Upper lobe of left lung (tissue), 4 donors: Measurements from ENCODE around the gene NTSR1.

Experiments
- POLR2A ChIP-seq, 4 donors: fragments of 450-650 bp; IDR thresholded peaks; one replicate each; pipeline ENCODE4 v1.5.1; 2016 to 2017; ENCODE audit warnings: antibody characterized with exemption in 4 of 4, mild to moderate bottlenecking in 2 of 4
- POLR2AphosphoS5 ChIP-seq, 2 donors: sonication (generic); formaldehyde crosslinking; IDR thresholded peaks; one replicate each; pipeline ENCODE4 v1.5.1; 2017; ENCODE audit warnings: antibody characterized with exemption in 2 of 2
- TF ChIP-seq, protein P1 (sequence below), 6 experiments: fragments of 450-650 bp in 4 of 6; fragments of 200-600 bp in 2 of 6; sonication (generic) in 2 of 6; IDR thresholded peaks; one replicate each; pipeline ENCODE4 v1.5.1; 2016 to 2019; ENCODE audit warnings: antibody characterized with exemption in 6 of 6

DNA sequence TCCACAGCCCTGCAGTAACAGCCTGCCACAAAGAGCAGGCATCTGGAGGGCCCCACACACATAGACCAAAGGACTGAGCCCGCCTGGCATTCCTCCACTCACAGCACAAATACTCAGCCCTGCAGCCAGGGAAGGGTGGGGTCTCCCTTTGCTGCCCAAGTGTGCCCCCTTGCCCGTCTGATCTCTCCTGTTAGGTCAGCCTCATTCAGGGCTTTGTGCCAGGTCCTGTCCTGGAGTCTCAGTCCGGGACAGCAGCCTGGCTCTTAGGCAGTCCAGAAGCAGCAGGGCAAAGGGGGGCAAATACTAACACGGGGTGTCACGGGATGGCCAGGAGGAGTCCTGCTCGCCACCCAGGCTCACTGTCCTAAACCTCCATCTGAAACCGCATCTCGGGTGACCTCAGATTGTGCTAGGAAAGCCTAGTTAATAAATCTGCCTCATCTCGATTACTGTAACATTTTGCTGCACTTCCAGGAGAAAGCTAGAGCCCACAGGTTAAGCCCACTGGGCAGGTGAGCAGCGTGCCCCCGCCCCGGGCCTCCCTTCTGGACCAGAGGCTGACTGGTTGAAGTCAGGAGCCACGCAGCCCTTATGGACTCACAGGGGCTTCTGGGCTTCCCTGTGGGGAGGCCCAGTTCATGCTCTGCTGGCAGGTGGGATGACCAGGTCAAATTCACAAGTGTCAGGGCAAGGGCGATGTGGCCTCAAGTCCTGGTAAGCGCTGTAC, 92.8 kb downstream of the NTSR1 start:
- TF ChIP-seq POLR2A (IDR thresholded peaks at IDR 0.05) (no peak), POLR2AphosphoS5 (IDR thresholded peaks at IDR 0.05) (no peak)
- TF ChIP-seq, protein P1, sequence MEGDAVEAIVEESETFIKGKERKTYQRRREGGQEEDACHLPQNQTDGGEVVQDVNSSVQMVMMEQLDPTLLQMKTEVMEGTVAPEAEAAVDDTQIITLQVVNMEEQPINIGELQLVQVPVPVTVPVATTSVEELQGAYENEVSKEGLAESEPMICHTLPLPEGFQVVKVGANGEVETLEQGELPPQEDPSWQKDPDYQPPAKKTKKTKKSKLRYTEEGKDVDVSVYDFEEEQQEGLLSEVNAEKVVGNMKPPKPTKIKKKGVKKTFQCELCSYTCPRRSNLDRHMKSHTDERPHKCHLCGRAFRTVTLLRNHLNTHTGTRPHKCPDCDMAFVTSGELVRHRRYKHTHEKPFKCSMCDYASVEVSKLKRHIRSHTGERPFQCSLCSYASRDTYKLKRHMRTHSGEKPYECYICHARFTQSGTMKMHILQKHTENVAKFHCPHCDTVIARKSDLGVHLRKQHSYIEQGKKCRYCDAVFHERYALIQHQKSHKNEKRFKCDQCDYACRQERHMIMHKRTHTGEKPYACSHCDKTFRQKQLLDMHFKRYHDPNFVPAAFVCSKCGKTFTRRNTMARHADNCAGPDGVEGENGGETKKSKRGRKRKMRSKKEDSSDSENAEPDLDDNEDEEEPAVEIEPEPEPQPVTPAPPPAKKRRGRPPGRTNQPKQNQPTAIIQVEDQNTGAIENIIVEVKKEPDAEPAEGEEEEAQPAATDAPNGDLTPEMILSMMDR (IDR thresholded peaks at IDR 0.05): no peak
